IgD-negative memory B cell (primary cell): ENCODE measurements around the gene KRTCAP2. TPM values are rescaled to one million over a fixed set of nuclear protein-coding genes. Genes with fewer than 3 reads are reported as not detected.
"Not testable (repeated sequence)": the region's sequence is repeated elsewhere in the genome, so short reads cannot be mapped to it uniquely, and the experiment has no call there.

Experiments used
- H3K27ac Mint-ChIP-seq, 3 donors: one replicate each; pipeline ENCODE4 v1.8.0; 2020 to 2022; ENCODE audit warnings: mild to moderate bottlenecking in 3 of 3, mixed read lengths in 3 of 3, moderate library complexity in 1 of 3
- H3K27me3 Mint-ChIP-seq: one replicate; pipeline ENCODE4 v1.8.0; 2021; ENCODE audit warnings: mixed read lengths
- H3K36me3 Mint-ChIP-seq: one replicate; pipeline ENCODE4 v1.8.0; 2020; ENCODE audit warnings: mild to moderate bottlenecking, mixed read lengths
- H3K4me1 Mint-ChIP-seq, 3 donors: one replicate each; pipeline ENCODE4 v1.8.0; 2020 to 2022; ENCODE audit warnings: mixed read lengths in 3 of 3, mild to moderate bottlenecking in 1 of 3
- H3K4me3 Mint-ChIP-seq, 4 donors: one replicate each; pipeline ENCODE4 v1.8.0; 2020 to 2022; ENCODE audit warnings: mild to moderate bottlenecking in 4 of 4, mixed read lengths in 4 of 4, moderate library complexity in 3 of 4
- H3K9me3 Mint-ChIP-seq, 3 donors: one replicate each; pipeline ENCODE4 v1.8.0; 2020 to 2021; ENCODE audit warnings: mixed read lengths in 3 of 3, mild to moderate bottlenecking in 1 of 3
- polyA plus RNA-seq: library from polyadenylated mRNA; unstranded; fragments of 300-500 nt; fragmentation: Illumina TruSeq; gene quantifications from one replicate; pipeline ENCODE4 v1.2.3, GENCODE V29; 2021

Gene KRTCAP2
- polyA plus RNA-seq, 1 donor from 2014 or later, result 420 TPM

- H3K4me3 Mint-ChIP-seq, result no peak overlapping the region
- no peaks in the 10 kb centered on the region for H3K27me3 Mint-ChIP-seq
- H3K27ac Mint-ChIP-seq, result no peak overlapping the region
- no peaks in the 10 kb centered on the region for H3K36me3 Mint-ChIP-seq
- H3K9me3 Mint-ChIP-seq, result no peaks in the 10 kb centered on the region
- no peaks in the 10 kb centered on the region for H3K4me1 Mint-ChIP-seq
Observed at GRCh38 chr1:155158991-155159390, 14.1 kb downstream of the KRTCAP2 start.

- H3K4me3 Mint-ChIP-seq, H3K4me1 Mint-ChIP-seq, H3K27ac Mint-ChIP-seq, H3K27me3 Mint-ChIP-seq, H3K36me3 Mint-ChIP-seq, H3K9me3 Mint-ChIP-seq: not testable (repeated sequence)
Observed at GRCh38 chr1:155155996-155156643, 17.0 kb downstream of the KRTCAP2 start.

- H3K4me3 Mint-ChIP-seq, result no peak overlapping the region
- H3K9me3 Mint-ChIP-seq, result no peaks in the 10 kb centered on the region
- H3K27ac Mint-ChIP-seq, result no peak overlapping the region
- peaks cover 13 to 17% (median 14%) of the 10 kb centered on the region in 3 donors for H3K4me1 Mint-ChIP-seq
- peaks cover 3% of the 10 kb centered on the region for H3K36me3 Mint-ChIP-seq
- peaks cover 8% of the 10 kb centered on the region for H3K27me3 Mint-ChIP-seq
Observed at GRCh38 chr1:155145491-155145890, 27.6 kb downstream of the KRTCAP2 start.

- no peaks in the 10 kb centered on the region for H3K9me3 Mint-ChIP-seq
- no peaks in the 10 kb centered on the region for H3K36me3 Mint-ChIP-seq
- peak overlapping the region in 2 of 4 donors; percentile 6 to 79 for H3K4me3 Mint-ChIP-seq
- H3K4me1 Mint-ChIP-seq, result peaks cover 11 to 18% (median 18%) of the 10 kb centered on the region in 3 donors
- peaks cover 5% of the 10 kb centered on the region for H3K27me3 Mint-ChIP-seq
- peak overlapping the region in 2 of 3 donors; percentile 36 to 56 for H3K27ac Mint-ChIP-seq
Observed at GRCh38 chr1:155141749-155142148, 31.4 kb downstream of the KRTCAP2 start.

GRCh38 chr1:155140630-155140953 lies 32.5 kb downstream of the KRTCAP2 start:
- Mint-ChIP-seq H3K4me1 (peaks cover 17 to 23% (median 20%) of the 10 kb centered on the region in 3 donors), H3K36me3 (no peaks in the 10 kb centered on the region), H3K27ac (peak overlapping the region; percentile 58 to 92 (median 73)), H3K27me3 (peaks cover 4% of the 10 kb centered on the region), H3K9me3 (no peaks in the 10 kb centered on the region), H3K4me3 (peak overlapping the region; percentile 84 to 99 (median 97))

GRCh38 chr1:155139895-155140629 lies 33.0 kb downstream of the KRTCAP2 start, which contains the start of gene DPM3:
Gene DPM3, minus strand, starts transcription at chr1:155140531. Its CDS starts 291 bp downstream, at chr1:155140240.
- Mint-ChIP-seq H3K27ac (peak within 1 kb of the TSS; percentile 58 to 92 (median 73)), H3K36me3 (no peaks in the 10 kb centered on the region), H3K4me3 (peak within 1 kb of the TSS; percentile 84 to 99 (median 97)), H3K4me1 (peaks cover 21 to 24% (median 23%) of the 10 kb centered on the region in 3 donors), H3K9me3 (no peaks in the 10 kb centered on the region), H3K27me3 (peaks cover 4% of the 10 kb centered on the region)

GRCh38 chr1:155137154-155137949 lies 35.8 kb downstream of the KRTCAP2 start:
- Mint-ChIP-seq H3K4me1 (peaks cover 27 to 30% (median 27%) of the 10 kb centered on the region in 3 donors), H3K27me3 (no peaks in the 10 kb centered on the region), H3K4me3 (peak overlapping the region; percentile 95 to 99 (median 98)), H3K36me3 (no peaks in the 10 kb centered on the region), H3K27ac (peak overlapping the region in 2 of 3 donors; percentile 97 to 99), H3K9me3 (no peaks in the 10 kb centered on the region)

GRCh38 chr1:155136748-155137147 lies 36.4 kb downstream of the KRTCAP2 start:
- Mint-ChIP-seq H3K4me1 (peaks cover 27 to 30% (median 27%) of the 10 kb centered on the region in 3 donors), H3K27ac (peak overlapping the region; percentile 97 to 99 (median 97)), H3K27me3 (no peaks in the 10 kb centered on the region), H3K9me3 (no peaks in the 10 kb centered on the region), H3K4me3 (peak overlapping the region; percentile 95 to 99 (median 96)), H3K36me3 (no peaks in the 10 kb centered on the region)

GRCh38 chr1:155135415-155136028 lies 37.6 kb downstream of the KRTCAP2 start, which contains the start of gene SLC50A1:
Gene SLC50A1, plus strand, starts transcription at chr1:155135852. Its CDS starts 60 bp downstream, at chr1:155135912.
- Mint-ChIP-seq H3K27me3 (peaks cover 2% of the 10 kb centered on the region), H3K27ac (peak within 1 kb of the TSS; percentile 97 to 99 (median 97)), H3K4me3 (peak within 1 kb of the TSS; percentile 95 to 99 (median 96)), H3K4me1 (peaks cover 25 to 28% (median 28%) of the 10 kb centered on the region in 3 donors), H3K9me3 (no peaks in the 10 kb centered on the region), H3K36me3 (no peaks in the 10 kb centered on the region)

- Mint-ChIP-seq H3K36me3 (no peaks in the 10 kb centered on the region), H3K4me1 (peaks cover 22 to 25% (median 24%) of the 10 kb centered on the region in 3 donors), H3K9me3 (no peaks in the 10 kb centered on the region), H3K4me3 (peak overlapping the region; percentile 95 to 99 (median 96)), H3K27me3 (peaks cover 3% of the 10 kb centered on the region), H3K27ac (peak overlapping the region; percentile 97 to 99 (median 97))
Observed at GRCh38 chr1:155134880-155135414, 38.2 kb downstream of the KRTCAP2 start.

- Mint-ChIP-seq H3K4me3 (peak overlapping the region in 3 of 4 donors; percentile 95 to 96 (median 96)), H3K36me3 (no peaks in the 10 kb centered on the region), H3K4me1 (peaks cover 20 to 25% (median 24%) of the 10 kb centered on the region in 3 donors), H3K9me3 (no peaks in the 10 kb centered on the region), H3K27me3 (peaks cover 8% of the 10 kb centered on the region), H3K27ac (peak overlapping the region; percentile 97 to 99 (median 97))
Observed at GRCh38 chr1:155134322-155134721, 38.8 kb downstream of the KRTCAP2 start.

- peak overlapping the region in 2 of 4 donors; percentile 70 to 95 for H3K4me3 Mint-ChIP-seq
- no peaks in the 10 kb centered on the region for H3K36me3 Mint-ChIP-seq
- peaks cover 19 to 27% (median 24%) of the 10 kb centered on the region in 3 donors for H3K4me1 Mint-ChIP-seq
- no peaks in the 10 kb centered on the region for H3K9me3 Mint-ChIP-seq
- peak overlapping the region in 2 of 3 donors; percentile 35 to 97 for H3K27ac Mint-ChIP-seq
- peaks cover 12% of the 10 kb centered on the region for H3K27me3 Mint-ChIP-seq
Observed at GRCh38 chr1:155133799-155134281, 39.3 kb downstream of the KRTCAP2 start.

- Mint-ChIP-seq H3K9me3 (no peaks in the 10 kb centered on the region), H3K36me3 (no peaks in the 10 kb centered on the region), H3K27me3 (peaks cover 30% of the 10 kb centered on the region), H3K4me1 (peaks cover 25 to 28% (median 28%) of the 10 kb centered on the region in 3 donors), H3K4me3 (peak overlapping the region in 3 of 4 donors; percentile 6 to 86 (median 12)), H3K27ac (peak overlapping the region in 2 of 3 donors; percentile 71 to 87)
Observed at GRCh38 chr1:155131856-155132255, 41.2 kb downstream of the KRTCAP2 start.

GRCh38 chr1:155131285-155131684 lies 41.8 kb downstream of the KRTCAP2 start:
- Mint-ChIP-seq H3K36me3 (no peaks in the 10 kb centered on the region), H3K27ac (peak overlapping the region in 1 of 3 donors; percentile 87), H3K27me3 (peaks cover 35% of the 10 kb centered on the region), H3K9me3 (no peaks in the 10 kb centered on the region), H3K4me1 (peaks cover 24 to 28% (median 26%) of the 10 kb centered on the region in 3 donors), H3K4me3 (peak overlapping the region in 1 of 4 donors; percentile 86)
